Endothelial cell of umbilical vein (primary cell): Measurements from ENCODE around the gene SLC7A6. TPM values are rescaled to one million over a fixed set of nuclear protein-coding genes. Genes with fewer than 3 reads are reported as not detected.

Experiments used
- BruUV-seq: library from RNA; stranded (reverse); fragments of 400-500 nt; replicated peaks from 2 replicates; lab custom pipeline; 2021; lab: Mats Ljungman, UMichigan
- CTCF ChIA-PET: fragments of 300-600, 350-600 bp; sonication (Branson Sonifier 250); formaldehyde crosslinking; loops from one replicate; lab custom pipeline; 2021; ENCODE audit warnings: antibody characterized with exemption, inconsistent platforms; lab: Charles Lee
- POLR2A ChIA-PET: fragments of 300-600, 350-600 bp; sonication (Branson Sonifier 250); formaldehyde crosslinking; loops from one replicate; lab custom pipeline; 2021; ENCODE audit warnings: antibody characterized with exemption, inconsistent platforms; lab: Charles Lee
- DNase-seq: peaks from one replicate; pipeline ENCODE4 v3.0.0-alpha.2; 2011; ENCODE audit warnings: low read depth, low spot score
- FAIRE-seq: peaks from 2 replicates; lab custom pipeline; 2011; peaks lifted over from hg19 to GRCh38; lab: Jason Lieb, UNC
- H2AFZ ChIP-seq: 2 replicates; pipeline ENCODE4 v1.6.0; 2012; ENCODE audit warnings: low read depth, low read length, control low read depth, inconsistent platforms
- H3K27ac ChIP-seq: 2 replicates; pipeline ENCODE4 v1.5.1; 2011; ENCODE audit warnings: low read depth, mild to moderate bottlenecking, control low read depth, low read length, moderate library complexity; ENCODE audit not compliant: insufficient read depth
- H3K27me3 ChIP-seq, 2 experiments: 2 replicates each; pipeline versions ENCODE4 v1.6.0 to v1.6.1; 2011; ENCODE audit warnings: low read length in 2 of 2, mixed read lengths in 1 of 2; ENCODE audit not compliant: control insufficient read depth in 2 of 2, insufficient read depth in 2 of 2
- H3K36me3 ChIP-seq, 2 experiments: 2 replicates in 1 of 2; 3 replicates in 1 of 2; pipeline ENCODE4 v1.5.1; 2011; ENCODE audit warnings: low read length in 2 of 2, mild to moderate bottlenecking in 1 of 2, moderate library complexity in 1 of 2; ENCODE audit not compliant: control insufficient read depth in 2 of 2, insufficient read depth in 2 of 2; ENCODE audit errors: extremely low read depth in 1 of 2
- H3K4me1 ChIP-seq: 3 replicates; pipeline ENCODE4 v1.5.1; 2011; ENCODE audit warnings: mild to moderate bottlenecking, low read length; ENCODE audit not compliant: control insufficient read depth, insufficient read depth; ENCODE audit errors: extremely low read depth
- H3K4me2 ChIP-seq: 2 replicates; pipeline ENCODE4 v1.6.1; 2011; ENCODE audit warnings: low read length, control low read depth, mixed read lengths; ENCODE audit not compliant: insufficient read depth
- H3K4me3 ChIP-seq, 3 experiments: fragments of 200-600 bp in 1 of 3; sonication (generic), shearing (Covaris generic) in 1 of 3; replicated peaks in 1 of 3; 2 replicates each; pipeline ENCODE4 v1.5.1; 2011 to 2016; ENCODE audit warnings: control low read depth in 3 of 3, low read length in 3 of 3, mild to moderate bottlenecking in 2 of 3, inconsistent platforms in 1 of 3, low read depth in 1 of 3, moderate library complexity in 1 of 3; ENCODE audit not compliant: insufficient read depth in 1 of 3
- H3K79me2 ChIP-seq: 2 replicates; pipeline ENCODE4 v1.6.0; 2012; ENCODE audit warnings: low read length, inconsistent platforms; ENCODE audit not compliant: control insufficient read depth, insufficient read depth
- H3K9ac ChIP-seq: replicated peaks from 2 replicates; pipeline ENCODE3; 2011; ENCODE audit warnings: low read length, control low read depth; ENCODE audit not compliant: insufficient read depth; ENCODE audit errors: extremely low read depth
- H3K9me1 ChIP-seq: replicated peaks from 3 replicates; pipeline ENCODE4 v1.6.0; 2011; ENCODE audit warnings: mild to moderate bottlenecking, low read length; ENCODE audit not compliant: control insufficient read depth, insufficient read depth; ENCODE audit errors: extremely low read depth
- H3K9me3 ChIP-seq: replicated peaks from 2 replicates; pipeline ENCODE4 v1.5.1; 2012; ENCODE audit warnings: low read length, inconsistent platforms; ENCODE audit not compliant: control insufficient read depth, insufficient read depth
- H4K20me1 ChIP-seq: replicated peaks from 2 replicates; pipeline ENCODE3; 2011; ENCODE audit warnings: mild to moderate bottlenecking, low read length; ENCODE audit not compliant: control insufficient read depth, insufficient read depth; ENCODE audit errors: extremely low read depth
- GATA2 ChIP-seq: IDR thresholded peaks from 2 replicates; pipeline ENCODE4 v1.7.0; 2011; ENCODE audit warnings: low read depth, mild to moderate bottlenecking, moderate library complexity, mixed read lengths, low read length; ENCODE audit not compliant: insufficient read length, insufficient read depth
- POLR2A ChIP-seq: IDR thresholded peaks from 2 replicates; pipeline ENCODE4 v1.6.1; 2012; ENCODE audit warnings: low read depth, mild to moderate bottlenecking, control low read depth, low read length
- dilution Hi-C: fragments of 300-500 bp; cut with MboI; formaldehyde crosslinking; loops from one replicate; pipeline ENCODE4 v1.15.0; 2019; ENCODE audit warnings: low sequenced_read_pairs; ENCODE audit not compliant: extremely low pct_ligation_motif_present
- intact Hi-C: fragments of 100-400 bp; cut with micrococcal nuclease; formaldehyde crosslinking; loops from one replicate; pipeline ENCODE4 v1.10.0; 2022
- polyA plus RNA-seq, 4 experiments: library from polyadenylated mRNA; depleted of rRNA in 3 of 4; stranded (reverse) in 3 of 4; unstranded in 1 of 4; fragments of >200 nt; gene quantifications; 2 replicates each; pipeline versions ENCODE4 v1.2.1 to v1.2.3, GENCODE V29; 2011 to 2012; ENCODE audit warnings: missing spikeins in 1 of 4
- total RNA-seq: library from RNA; stranded (reverse); gene quantifications from 2 replicates; pipeline ENCODE4 v1.2.3, GENCODE V29; 2021
- TF ChIP-seq, protein P1 (sequence below): IDR thresholded peaks from 2 replicates; pipeline ENCODE4 v1.6.1; 2011; ENCODE audit not compliant: insufficient read depth, insufficient read length

Gene SLC7A6
- total and polyA plus RNA-seq, 2 donors (not counting 3 experiments of a cell fraction or from before 2014, with no cell fraction given): 68.0 to 86.5 TPM

DNA sequence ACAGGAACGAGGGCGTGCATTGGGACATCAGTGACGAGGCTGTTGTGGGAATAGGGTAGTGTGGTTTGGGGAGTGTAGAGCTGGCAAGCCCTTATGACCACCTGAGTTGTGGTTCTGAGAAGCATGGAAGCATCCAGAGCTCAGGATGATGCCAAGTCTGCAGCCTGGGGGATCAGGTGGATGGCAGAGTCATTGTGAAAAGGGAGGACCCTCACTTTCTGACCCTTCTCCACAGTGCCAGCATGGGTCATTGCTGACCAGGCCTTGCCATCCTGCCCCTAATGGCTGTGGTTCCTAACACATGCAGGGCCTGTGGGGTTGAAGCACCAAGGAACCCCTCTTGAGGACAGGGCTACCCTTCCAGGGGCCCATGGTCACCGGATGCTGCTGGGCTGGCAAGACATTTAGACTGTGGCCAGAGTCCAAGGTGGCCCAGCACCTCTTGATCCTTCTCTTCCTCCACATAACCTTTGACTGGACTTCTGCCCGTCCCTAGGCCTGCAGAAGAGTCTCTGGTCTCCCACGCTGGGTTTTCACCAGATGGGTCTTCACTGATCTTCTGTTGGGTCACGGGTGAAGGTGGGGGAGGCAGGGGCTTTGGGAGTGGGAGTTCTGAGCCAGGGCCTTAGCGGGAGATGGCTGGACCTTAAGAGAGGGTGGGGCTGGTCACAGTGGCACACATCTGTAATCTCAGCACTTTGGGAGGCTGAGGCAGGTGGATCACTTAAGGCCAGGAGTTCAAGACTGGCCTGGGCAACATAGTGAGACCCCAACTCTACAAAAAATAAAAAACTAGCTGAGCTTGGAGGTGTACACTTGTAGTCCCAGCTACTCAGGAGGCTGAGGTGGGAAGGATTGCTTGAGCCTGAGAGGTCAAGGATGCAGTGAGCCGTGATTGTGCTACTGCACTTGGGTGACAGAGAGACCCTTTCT is 21.1 kb upstream of the SLC7A6 start:
- ChIA-PET POLR2A (interaction anchor here (1.5 kb wide), 1 partner anchor 21 kb away, joined by 11 read pairs; the partner anchor contains the start of gene SLC7A6), CTCF (interaction anchor here (0.6 to 1.7 kb wide), 6 partner anchors 19 to 484 kb away, joined by 3 to 8 read pairs (median 4); partner anchors contain the start of gene SLC7A6)
- dilution Hi-C loops: no loop called here
- Histone ChIP-seq H3K27ac (no peak overlapping the region), H3K27me3 (no peaks in the 10 kb centered on the region), H3K4me3 (no peak overlapping the region), H4K20me1 (no peaks in the 10 kb centered on the region), H3K9me3 (no peaks in the 10 kb centered on the region), H2AFZ (no peak overlapping the region), H3K4me1 (peaks cover 9% of the 10 kb centered on the region), H3K4me2 (no peak overlapping the region), H3K79me2 (no peaks in the 10 kb centered on the region), H3K9me1 (no peaks in the 10 kb centered on the region), H3K36me3 (no peaks in the 10 kb centered on the region), H3K9ac (no peak overlapping the region)
- FAIRE-seq (no peak), DNase-seq (no peak)
- BruUV-seq: no TSS peak
- TF ChIP-seq, protein P1, sequence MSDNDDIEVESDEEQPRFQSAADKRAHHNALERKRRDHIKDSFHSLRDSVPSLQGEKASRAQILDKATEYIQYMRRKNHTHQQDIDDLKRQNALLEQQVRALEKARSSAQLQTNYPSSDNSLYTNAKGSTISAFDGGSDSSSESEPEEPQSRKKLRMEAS: no peak
- intact Hi-C loops: no loop called here

DNA sequence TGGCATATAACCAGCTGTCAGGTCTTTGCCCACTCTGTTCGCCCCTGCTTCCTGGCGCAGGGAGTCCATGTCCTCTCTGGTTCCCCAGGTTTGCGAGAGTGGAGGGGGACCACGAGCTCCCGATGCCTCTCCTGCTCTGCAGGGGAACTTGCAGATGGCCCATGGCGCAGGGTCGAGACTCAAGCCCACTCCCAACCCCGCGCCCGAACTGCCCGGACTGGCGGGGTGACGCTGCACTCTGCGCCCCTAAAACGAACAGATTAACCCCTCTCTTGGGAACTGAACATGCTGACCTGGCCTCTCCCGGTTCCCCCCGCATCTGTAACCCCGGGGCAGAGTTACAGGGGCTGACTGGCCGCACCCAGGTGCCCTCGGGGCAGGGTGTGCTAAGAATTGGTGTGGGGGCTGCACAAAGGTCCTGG is 19.8 kb upstream of the SLC7A6 start:
- intact Hi-C loops: loop anchor here (2.0 kb wide), 1 partner anchor 20 kb away; the partner anchor contains the start of gene SLC7A6
- peaks cover 9% of the 10 kb centered on the region for H3K4me1 ChIP-seq
- BruUV-seq: no TSS peak
- no peaks in the 10 kb centered on the region for H3K27me3 ChIP-seq
- no peaks in the 10 kb centered on the region for H3K36me3 ChIP-seq
- dilution Hi-C loops: no loop called here
- no peaks in the 10 kb centered on the region for H3K79me2 ChIP-seq
- peak overlapping the region; percentile 97 for H2AFZ ChIP-seq
- H3K9ac ChIP-seq: peak overlapping the region; percentile 65
- POLR2A ChIA-PET: interaction anchor here (0.6 to 1.5 kb wide), 2 partner anchors 20 to 117 kb away, joined by 3 to 11 read pairs; partner anchors contain the start of gene SLC7A6
- DNase-seq (no peak), FAIRE-seq (no peak)
- H3K4me3 ChIP-seq: peak overlapping the region; percentile 85 to 98 (median 90)
- CTCF ChIA-PET: interaction anchor here (0.9 to 2.3 kb wide), 6 partner anchors 17 to 140 kb away, joined by 3 to 11 read pairs (median 4); partner anchors contain the start of gene SLC7A6
- peak overlapping the region; percentile 71 for H3K4me2 ChIP-seq
- no peaks in the 10 kb centered on the region for H3K9me3 ChIP-seq
- TF ChIP-seq, protein P1: no peak
- TF ChIP-seq GATA2 (no peak), POLR2A (no peak)
- H3K9me1 ChIP-seq: no peaks in the 10 kb centered on the region
- H3K27ac ChIP-seq: no peak overlapping the region
- no peaks in the 10 kb centered on the region for H4K20me1 ChIP-seq
